Measurements from ENCODE around the gene GPR68.
"Not testable (repeated sequence)": the region's sequence is repeated elsewhere in the genome, so short reads cannot be mapped to it uniquely, and the experiment has no call there.

Gene GPR68

GRCh38 chr14:91187271-91187670 is 57.2 kb downstream of the GPR68 start:
- no peak for DNase-seq

- no peak for DNase-seq
Observed at GRCh38 chr14:91186515-91187066, 57.9 kb downstream of the GPR68 start.

- no peak for DNase-seq
Observed at GRCh38 chr14:91185721-91186120, 58.8 kb downstream of the GPR68 start.

GRCh38 chr14:91184559-91184958 is 59.9 kb downstream of the GPR68 start:
- DNase-seq = no peak

- DNase-seq = not testable (repeated sequence)
Observed at GRCh38 chr14:91182753-91183152, 61.8 kb downstream of the GPR68 start.

Measured in NCI-H1105 (cell line).